GM21717 (cell line): ENCODE results near the gene PBX3.

Experiments
- ATAC-seq: cut with Tn5 transposase; IDR thresholded peaks from one replicate; pipeline ENCODE4 v1.9.1; 2021; ENCODE audit warnings: mild to moderate bottlenecking, moderate library complexity; ENCODE audit not compliant: unreplicated experiment

Gene PBX3

GRCh38 chr9:125897481-125897880 is 150.3 kb downstream of the PBX3 start:
- no peak for ATAC-seq

- ATAC-seq: no peak
Measured at GRCh38 chr9:125902214-125902613, 155.0 kb downstream of the PBX3 start.

- no peak for ATAC-seq
Measured at GRCh38 chr9:125902831-125903512, 155.8 kb downstream of the PBX3 start.

GRCh38 chr9:125904155-125904851 is 157.1 kb downstream of the PBX3 start:
- no peak for ATAC-seq

GRCh38 chr9:125906144-125906543 is 159.0 kb downstream of the PBX3 start:
- no peak for ATAC-seq

GRCh38 chr9:125906893-125907292 is 159.7 kb downstream of the PBX3 start:
- ATAC-seq: no peak

GRCh38 chr9:125908136-125908535 is 161.0 kb downstream of the PBX3 start:
- ATAC-seq: no peak

GRCh38 chr9:125908966-125909365 is 161.8 kb downstream of the PBX3 start:
- ATAC-seq: no peak

- ATAC-seq: no peak
Measured at GRCh38 chr9:125909459-125909858, 162.3 kb downstream of the PBX3 start.

- ATAC-seq: no peak
Measured at GRCh38 chr9:125910286-125910685, 163.1 kb downstream of the PBX3 start.

- ATAC-seq: no peak
Measured at GRCh38 chr9:125911861-125912644, 164.9 kb downstream of the PBX3 start.

GRCh38 chr9:125912667-125913066 is 165.5 kb downstream of the PBX3 start:
- no peak for ATAC-seq

- ATAC-seq: no peak
Measured at GRCh38 chr9:125913551-125913950, 166.4 kb downstream of the PBX3 start.

GRCh38 chr9:125914411-125914810 is 167.2 kb downstream of the PBX3 start:
- ATAC-seq: no peak

- ATAC-seq: no peak
Measured at GRCh38 chr9:125915606-125916005, 168.4 kb downstream of the PBX3 start.

GRCh38 chr9:125919565-125919964 is 172.4 kb downstream of the PBX3 start:
- ATAC-seq: no peak

- no peak for ATAC-seq
Measured at GRCh38 chr9:125920402-125920801, 173.2 kb downstream of the PBX3 start.

- ATAC-seq: no peak
Measured at GRCh38 chr9:125922854-125923253, 175.7 kb downstream of the PBX3 start.

GRCh38 chr9:125924351-125924750 is 177.2 kb downstream of the PBX3 start:
- no peak for ATAC-seq

GRCh38 chr9:125926936-125927335 is 179.8 kb downstream of the PBX3 start:
- ATAC-seq: no peak

- no peak for ATAC-seq
Measured at GRCh38 chr9:125929846-125930245, 182.7 kb downstream of the PBX3 start.

- ATAC-seq: no peak
Measured at GRCh38 chr9:125931211-125931610, 184.0 kb downstream of the PBX3 start.
